Astrocyte of the spinal cord (primary cell): ENCODE results near the gene EPB41L1.

Experiments
- DNase-seq: peaks from one replicate; pipeline ENCODE4 v3.0.0; 2011; ENCODE audit warnings: low read depth, low spot score
- H3K4me3 ChIP-seq: 2 replicates; pipeline ENCODE4 v1.5.1; 2011; ENCODE audit warnings: low read depth, mild to moderate bottlenecking, low read length, moderate library complexity
- in situ Hi-C: cut with HindIII; loops from 2 replicates; pipeline ENCODE4 v1.10.0; 2017; ENCODE audit warnings: low sequenced_read_pairs
- TF ChIP-seq, protein P1 (sequence below): IDR thresholded peaks from 2 replicates; pipeline ENCODE4 v1.5.1; 2012; ENCODE audit warnings: low read depth, mild to moderate bottlenecking, low read length, inconsistent platforms

The EPB41L1 gene

GRCh38 chr20:36110994-36111393 is 43.5 kb upstream of the EPB41L1 start:
- in situ Hi-C loops = no loop called here
- TF ChIP-seq, protein P1, sequence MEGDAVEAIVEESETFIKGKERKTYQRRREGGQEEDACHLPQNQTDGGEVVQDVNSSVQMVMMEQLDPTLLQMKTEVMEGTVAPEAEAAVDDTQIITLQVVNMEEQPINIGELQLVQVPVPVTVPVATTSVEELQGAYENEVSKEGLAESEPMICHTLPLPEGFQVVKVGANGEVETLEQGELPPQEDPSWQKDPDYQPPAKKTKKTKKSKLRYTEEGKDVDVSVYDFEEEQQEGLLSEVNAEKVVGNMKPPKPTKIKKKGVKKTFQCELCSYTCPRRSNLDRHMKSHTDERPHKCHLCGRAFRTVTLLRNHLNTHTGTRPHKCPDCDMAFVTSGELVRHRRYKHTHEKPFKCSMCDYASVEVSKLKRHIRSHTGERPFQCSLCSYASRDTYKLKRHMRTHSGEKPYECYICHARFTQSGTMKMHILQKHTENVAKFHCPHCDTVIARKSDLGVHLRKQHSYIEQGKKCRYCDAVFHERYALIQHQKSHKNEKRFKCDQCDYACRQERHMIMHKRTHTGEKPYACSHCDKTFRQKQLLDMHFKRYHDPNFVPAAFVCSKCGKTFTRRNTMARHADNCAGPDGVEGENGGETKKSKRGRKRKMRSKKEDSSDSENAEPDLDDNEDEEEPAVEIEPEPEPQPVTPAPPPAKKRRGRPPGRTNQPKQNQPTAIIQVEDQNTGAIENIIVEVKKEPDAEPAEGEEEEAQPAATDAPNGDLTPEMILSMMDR = no peak
- no peak for DNase-seq
- no peak overlapping the region for H3K4me3 ChIP-seq

GRCh38 chr20:36112112-36112511 is 42.4 kb upstream of the EPB41L1 start:
- in situ Hi-C loops = no loop called here
- H3K4me3 ChIP-seq = no peak overlapping the region
- DNase-seq = no peak
- TF ChIP-seq, protein P1 = no peak

DNA sequence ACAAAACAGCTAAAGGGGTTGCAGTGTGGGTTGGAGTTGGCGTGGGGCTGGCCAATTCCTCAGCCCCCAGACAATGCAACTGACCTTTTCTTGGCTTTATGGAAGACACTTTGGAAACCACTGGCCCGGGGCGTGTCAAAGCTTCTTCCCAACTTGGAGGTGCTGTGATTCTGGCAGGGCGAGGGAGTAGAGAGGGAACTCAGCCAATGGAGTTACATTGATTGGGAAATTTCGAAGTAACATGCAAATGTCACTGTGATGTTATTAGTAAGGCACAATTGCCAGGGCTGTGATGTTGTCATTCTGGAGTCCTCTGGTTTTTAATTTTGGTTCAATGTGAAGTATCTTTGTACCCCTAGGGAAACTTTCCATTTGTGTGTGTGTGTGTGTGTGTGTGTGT is 41.5 kb upstream of the EPB41L1 start:
- in situ Hi-C loops = no loop called here

DNA sequence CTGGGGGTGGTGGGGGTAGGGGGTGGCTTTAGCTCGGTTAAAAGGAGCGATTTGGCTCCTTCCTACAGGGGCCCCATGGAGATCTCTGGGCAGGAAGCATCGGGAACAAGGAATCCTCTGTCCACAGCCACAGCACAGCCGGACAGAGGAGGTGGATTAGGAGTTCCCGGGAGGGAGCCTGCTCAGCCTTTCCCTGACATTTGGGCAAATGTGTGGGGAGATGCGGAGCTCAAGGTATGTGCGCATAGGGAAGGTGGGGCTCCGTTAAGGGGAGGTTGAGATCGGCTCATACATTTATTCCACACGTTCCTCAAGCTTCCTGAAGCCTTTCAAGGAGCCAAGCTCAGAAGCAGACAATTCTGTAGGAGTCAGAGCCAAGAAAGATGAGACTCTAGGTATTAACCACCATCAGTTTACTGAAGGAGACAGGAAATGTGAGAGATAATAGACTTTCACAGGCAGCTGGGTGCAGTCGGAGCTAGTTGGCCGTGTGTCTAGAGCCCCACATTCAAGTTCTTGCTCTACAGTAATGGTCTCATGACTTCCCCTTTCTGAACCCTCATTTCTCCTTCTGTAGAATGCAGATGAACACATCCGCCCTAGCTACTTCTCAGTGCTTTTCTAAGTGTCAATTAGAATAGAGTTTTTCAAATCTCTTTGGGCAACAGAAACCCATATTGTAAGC is 40.8 kb upstream of the EPB41L1 start:
- in situ Hi-C loops = no loop called here
- DNase-seq = no peak
- TF ChIP-seq, protein P1 = no peak
- no peak overlapping the region for H3K4me3 ChIP-seq

More for the DNA sequence above, 41.5 kb upstream of the EPB41L1 start:
- TF ChIP-seq, protein P1 = no peak
- no peak for DNase-seq
- H3K4me3 ChIP-seq = no peak overlapping the region

DNA sequence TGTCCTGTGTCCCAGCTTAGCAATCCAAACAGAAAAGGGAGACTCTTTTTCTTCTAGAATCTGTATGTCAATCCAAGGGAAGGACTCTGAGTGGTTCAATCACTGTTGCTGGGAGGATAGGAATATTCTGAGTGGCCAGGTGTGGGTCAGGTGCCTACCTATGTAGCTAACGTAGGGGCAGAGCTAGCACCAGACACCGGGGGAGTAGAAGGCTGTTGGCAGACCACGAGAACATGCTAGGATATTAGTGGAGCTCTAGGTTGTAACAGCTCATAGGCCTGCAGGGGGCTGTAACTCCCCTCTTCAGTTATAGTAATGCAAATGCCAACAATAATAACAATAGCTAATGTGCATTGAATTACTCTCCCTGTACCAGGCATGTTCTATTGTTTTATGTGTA is 39.8 kb upstream of the EPB41L1 start:
- in situ Hi-C loops = no loop called here
- no peak for DNase-seq
- TF ChIP-seq, protein P1 = no peak
- H3K4me3 ChIP-seq = no peak overlapping the region

DNA sequence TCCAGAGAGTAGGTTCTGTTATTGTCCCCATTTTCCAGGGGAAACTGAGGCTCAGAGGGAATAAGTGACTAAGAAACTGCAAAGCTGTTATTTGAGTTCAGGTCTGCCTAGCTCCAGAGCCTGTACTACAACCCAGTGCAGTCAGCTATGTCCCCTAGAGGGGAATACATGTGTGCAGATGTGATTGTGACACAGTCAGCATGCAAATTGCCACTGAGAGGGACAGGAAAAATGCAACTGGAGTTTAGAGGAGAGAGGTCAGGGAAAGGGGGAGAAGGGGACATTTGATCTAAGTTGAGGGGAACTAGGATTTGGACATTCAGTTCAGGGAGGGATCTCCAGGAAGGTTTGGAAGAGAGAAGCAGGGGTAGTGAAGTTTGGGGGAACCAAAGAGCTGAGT is 38.6 kb upstream of the EPB41L1 start:
- TF ChIP-seq, protein P1 = no peak
- DNase-seq = no peak
- H3K4me3 ChIP-seq = no peak overlapping the region
- in situ Hi-C loops = no loop called here
